Erythroblast (primary cell): ENCODE measurements around the gene STK24.

ENCODE experiments used
- GATA1 ChIP-seq: IDR thresholded peaks from 2 replicates; pipeline ENCODE4 v1.6.1; 2011; ENCODE audit warnings: low read depth, mild to moderate bottlenecking, control low read depth, low read length, moderate library complexity
- POLR2A ChIP-seq: IDR thresholded peaks from 2 replicates; pipeline ENCODE4 v1.6.1; 2011; ENCODE audit warnings: mild to moderate bottlenecking, low read length

DNA sequence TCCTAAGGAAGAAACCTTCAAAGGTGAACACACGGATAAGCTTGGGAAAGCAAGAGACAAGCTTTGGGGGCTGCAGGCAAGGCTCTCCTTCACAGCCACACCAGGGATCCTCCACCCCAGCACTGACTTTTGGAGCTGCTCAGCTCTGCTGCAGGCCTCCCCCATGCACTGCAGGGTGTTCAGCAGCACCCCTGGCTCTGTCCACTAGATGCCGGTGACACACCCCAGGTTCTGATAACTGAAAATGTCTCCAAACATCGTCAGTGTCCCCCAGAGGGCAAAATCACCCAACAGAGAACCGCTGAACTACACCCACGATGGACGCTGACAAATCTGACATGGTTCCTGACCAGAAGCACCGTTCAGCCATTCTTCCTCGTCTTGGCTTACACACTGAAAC is 90.5 kb downstream of the STK24 start:
- no peak for TF ChIP-seq POLR2A
- no peak for TF ChIP-seq GATA1
